GM08714 (cell line): Measurements from ENCODE around the gene EIF2B2.

Source experiments
- H3K4me3 ChIP-seq: fragments of 200-500 bp; sonication (Bioruptor generic); 2 replicates; pipeline ENCODE4 v1.5.1; 2014; ENCODE audit warnings: mild to moderate bottlenecking, low read length, inconsistent platforms
- ZNF274 ChIP-seq: IDR thresholded peaks from 2 replicates; pipeline ENCODE4 v1.6.1; 2012; ENCODE audit warnings: mild to moderate bottlenecking, low read depth, low read length

The EIF2B2 gene

GRCh38 chr14:75054421-75054820 is 51.7 kb downstream of the EIF2B2 start:
- H3K4me3 ChIP-seq = no peak overlapping the region
- no peak for TF ChIP-seq ZNF274

DNA sequence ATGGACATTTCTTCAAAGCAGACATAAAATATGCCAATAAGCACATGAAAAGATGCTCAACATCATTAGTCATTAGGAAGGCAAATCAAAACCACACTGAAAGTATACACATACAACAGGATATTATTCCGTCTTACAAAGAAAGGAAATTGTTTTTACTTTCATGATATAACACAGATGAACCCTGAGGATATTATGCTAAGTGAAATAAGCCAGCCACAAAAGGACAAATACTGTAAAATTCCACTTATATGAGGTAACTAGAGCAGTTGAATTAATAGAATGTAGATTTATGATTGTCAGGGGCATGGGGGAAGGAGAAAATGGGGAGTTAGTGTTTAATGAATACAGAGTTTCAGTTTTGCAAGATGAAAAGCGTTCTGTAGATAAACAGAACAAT is 56.9 kb downstream of the EIF2B2 start:
- no peak overlapping the region for H3K4me3 ChIP-seq
- no peak for TF ChIP-seq ZNF274

- no peak overlapping the region for H3K4me3 ChIP-seq
- TF ChIP-seq ZNF274 = no peak
Measured at GRCh38 chr14:75060420-75060819, 57.7 kb downstream of the EIF2B2 start.
